Neural progenitor cell (in vitro differentiated cells): Measurements from ENCODE around the gene TXNDC15.

ENCODE experiments used
- EZH2 ChIP-seq: fragments of 200-600 bp; sonication (generic); IDR thresholded peaks from 2 replicates; pipeline ENCODE4 v1.6.1; 2017; ENCODE audit warnings: antibody characterized with exemption, mild to moderate bottlenecking, moderate library complexity
- TF ChIP-seq, protein P1 (sequence below): fragments of 200-600 bp; sonication (generic); IDR thresholded peaks from 2 replicates; pipeline ENCODE4 v1.5.1; 2017; ENCODE audit warnings: antibody characterized with exemption, mild to moderate bottlenecking

DNA sequence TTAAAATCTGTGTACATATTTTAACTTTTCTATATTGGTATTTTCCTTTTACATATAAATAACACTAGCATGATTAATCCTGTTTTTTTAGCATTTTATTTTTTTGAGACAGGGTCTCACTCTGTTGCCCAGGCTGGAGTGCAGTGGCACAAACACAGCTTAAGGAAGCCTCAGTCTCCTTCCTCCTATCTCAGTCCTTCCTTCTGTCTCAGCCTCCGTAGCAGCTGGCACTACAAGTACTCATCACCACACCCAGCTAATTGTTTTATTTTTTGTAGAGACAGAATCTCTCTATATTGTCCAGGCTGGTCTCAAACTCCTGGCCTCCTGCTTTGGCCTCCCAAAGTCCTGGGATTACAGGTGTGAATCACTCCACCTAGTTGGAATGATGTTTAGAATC, 29.9 kb upstream of the TXNDC15 start:
- TF ChIP-seq, protein P1, sequence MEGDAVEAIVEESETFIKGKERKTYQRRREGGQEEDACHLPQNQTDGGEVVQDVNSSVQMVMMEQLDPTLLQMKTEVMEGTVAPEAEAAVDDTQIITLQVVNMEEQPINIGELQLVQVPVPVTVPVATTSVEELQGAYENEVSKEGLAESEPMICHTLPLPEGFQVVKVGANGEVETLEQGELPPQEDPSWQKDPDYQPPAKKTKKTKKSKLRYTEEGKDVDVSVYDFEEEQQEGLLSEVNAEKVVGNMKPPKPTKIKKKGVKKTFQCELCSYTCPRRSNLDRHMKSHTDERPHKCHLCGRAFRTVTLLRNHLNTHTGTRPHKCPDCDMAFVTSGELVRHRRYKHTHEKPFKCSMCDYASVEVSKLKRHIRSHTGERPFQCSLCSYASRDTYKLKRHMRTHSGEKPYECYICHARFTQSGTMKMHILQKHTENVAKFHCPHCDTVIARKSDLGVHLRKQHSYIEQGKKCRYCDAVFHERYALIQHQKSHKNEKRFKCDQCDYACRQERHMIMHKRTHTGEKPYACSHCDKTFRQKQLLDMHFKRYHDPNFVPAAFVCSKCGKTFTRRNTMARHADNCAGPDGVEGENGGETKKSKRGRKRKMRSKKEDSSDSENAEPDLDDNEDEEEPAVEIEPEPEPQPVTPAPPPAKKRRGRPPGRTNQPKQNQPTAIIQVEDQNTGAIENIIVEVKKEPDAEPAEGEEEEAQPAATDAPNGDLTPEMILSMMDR = no peak
- TF ChIP-seq EZH2 = no peak
